C4-2B (cell line): ENCODE measurements around the gene DOC2B.

Experiments
- ZFX ChIP-seq: fragments of 450-650 bp; IDR thresholded peaks from 2 replicates; pipeline ENCODE4 v1.6.1; 2017
- TF ChIP-seq, protein P1 (sequence below): fragments of 450-650 bp; conservative IDR thresholded peaks from 2 replicates; pipeline ENCODE4 v1.5.1; 2017; ENCODE audit warnings: mild to moderate bottlenecking

DNA sequence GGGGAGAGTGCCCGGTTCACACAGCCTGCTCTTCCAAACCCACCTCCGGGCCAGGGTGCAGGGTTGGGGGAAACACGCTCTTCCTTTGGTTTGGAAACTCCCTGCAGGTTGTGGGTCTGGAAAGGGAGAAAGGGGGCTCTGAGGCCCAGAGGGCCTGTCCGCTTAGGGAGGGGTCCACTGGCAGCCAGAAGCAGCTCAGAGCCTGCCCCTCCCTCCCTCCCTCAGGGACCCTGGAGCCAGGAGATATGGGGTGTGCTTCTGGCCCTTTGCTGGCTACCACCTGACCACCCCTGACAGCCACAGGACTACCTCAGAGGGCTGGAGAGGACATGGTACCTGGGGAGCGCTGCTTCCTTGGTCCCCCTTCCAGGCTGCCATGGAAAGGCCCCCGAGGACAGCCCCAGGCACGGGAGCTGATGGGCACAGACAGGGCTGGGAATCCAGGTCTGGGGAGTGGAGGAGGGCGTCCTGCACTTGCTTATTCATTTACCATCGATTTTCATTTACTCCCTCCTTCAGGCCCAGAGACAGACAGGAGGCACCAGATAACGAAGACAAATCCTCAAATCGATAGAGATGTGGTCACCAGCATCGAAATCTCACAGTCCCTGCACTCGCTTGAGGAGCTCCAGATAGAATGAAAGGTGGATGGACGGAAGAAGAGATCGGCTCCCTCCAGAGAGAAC lies 48.4 kb upstream of the DOC2B start:
- TF ChIP-seq, protein P1, sequence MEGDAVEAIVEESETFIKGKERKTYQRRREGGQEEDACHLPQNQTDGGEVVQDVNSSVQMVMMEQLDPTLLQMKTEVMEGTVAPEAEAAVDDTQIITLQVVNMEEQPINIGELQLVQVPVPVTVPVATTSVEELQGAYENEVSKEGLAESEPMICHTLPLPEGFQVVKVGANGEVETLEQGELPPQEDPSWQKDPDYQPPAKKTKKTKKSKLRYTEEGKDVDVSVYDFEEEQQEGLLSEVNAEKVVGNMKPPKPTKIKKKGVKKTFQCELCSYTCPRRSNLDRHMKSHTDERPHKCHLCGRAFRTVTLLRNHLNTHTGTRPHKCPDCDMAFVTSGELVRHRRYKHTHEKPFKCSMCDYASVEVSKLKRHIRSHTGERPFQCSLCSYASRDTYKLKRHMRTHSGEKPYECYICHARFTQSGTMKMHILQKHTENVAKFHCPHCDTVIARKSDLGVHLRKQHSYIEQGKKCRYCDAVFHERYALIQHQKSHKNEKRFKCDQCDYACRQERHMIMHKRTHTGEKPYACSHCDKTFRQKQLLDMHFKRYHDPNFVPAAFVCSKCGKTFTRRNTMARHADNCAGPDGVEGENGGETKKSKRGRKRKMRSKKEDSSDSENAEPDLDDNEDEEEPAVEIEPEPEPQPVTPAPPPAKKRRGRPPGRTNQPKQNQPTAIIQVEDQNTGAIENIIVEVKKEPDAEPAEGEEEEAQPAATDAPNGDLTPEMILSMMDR, result no peak
- no peak for TF ChIP-seq ZFX
